Measurements from ENCODE around the gene MRGPRE.
"Not testable (repeated sequence)": the region's sequence is repeated elsewhere in the genome, so short reads cannot be mapped to it uniquely, and the experiment has no call there.

Gene MRGPRE

GRCh38 chr11:3231851-3232744, at the start of gene MRGPRE:
Gene MRGPRE, minus strand, starts transcription at chr11:3232417. Its CDS starts 3,618 bp downstream, at chr11:3228799.
- DNase-seq (ENCODE audit: low read depth), result no peak

- DNase-seq (ENCODE audit: low read depth), result not testable (repeated sequence)
These were observed 48.9 kb upstream of the MRGPRE start for GRCh38 chr11:3281146-3281545.

GRCh38 chr11:3280662-3281061, 48.4 kb upstream of the MRGPRE start:
- not testable (repeated sequence) for DNase-seq (ENCODE audit: low read depth)

DNA sequence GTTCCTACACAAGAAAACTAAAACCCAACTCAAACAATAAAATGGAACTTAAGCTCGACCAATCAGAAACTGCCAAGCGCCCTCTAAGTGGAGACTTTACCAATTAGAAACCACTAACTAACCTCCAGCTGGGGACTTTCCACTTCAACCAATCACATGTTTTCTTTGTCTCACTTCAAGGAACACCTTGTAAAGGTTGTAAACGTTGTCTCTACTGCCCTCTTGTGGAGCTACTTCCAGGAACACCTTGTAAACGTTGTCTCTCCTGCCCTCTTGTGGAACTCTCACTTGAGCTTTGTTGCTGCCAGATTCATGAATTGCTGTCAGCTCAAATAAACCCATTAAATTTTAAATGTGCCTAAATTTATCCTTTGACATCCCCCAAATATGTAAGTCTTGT, 46.7 kb upstream of the MRGPRE start:
- DNase-seq (ENCODE audit: low read depth), result not testable (repeated sequence)

DNA sequence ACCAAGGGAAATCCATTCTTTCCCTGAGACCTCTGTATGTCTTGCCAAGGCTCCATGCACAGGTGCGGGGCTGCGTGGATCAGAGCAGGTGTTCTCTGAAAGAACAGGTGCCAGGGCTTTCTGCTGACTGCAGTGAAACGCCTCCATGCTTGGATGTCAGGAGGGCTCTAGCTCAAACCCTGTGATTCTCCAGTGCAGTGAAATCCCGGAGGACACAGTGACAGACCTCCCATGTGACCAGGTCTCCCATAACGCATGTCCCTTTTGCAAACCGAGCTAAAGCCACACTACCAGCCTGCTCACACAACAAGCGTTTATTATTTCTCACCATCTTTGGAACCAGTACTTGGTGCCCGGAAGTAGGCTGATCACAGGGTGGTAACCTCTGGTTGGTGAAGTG, 41.4 kb upstream of the MRGPRE start:
- DNase-seq (ENCODE audit: low read depth), result not testable (repeated sequence)

DNA sequence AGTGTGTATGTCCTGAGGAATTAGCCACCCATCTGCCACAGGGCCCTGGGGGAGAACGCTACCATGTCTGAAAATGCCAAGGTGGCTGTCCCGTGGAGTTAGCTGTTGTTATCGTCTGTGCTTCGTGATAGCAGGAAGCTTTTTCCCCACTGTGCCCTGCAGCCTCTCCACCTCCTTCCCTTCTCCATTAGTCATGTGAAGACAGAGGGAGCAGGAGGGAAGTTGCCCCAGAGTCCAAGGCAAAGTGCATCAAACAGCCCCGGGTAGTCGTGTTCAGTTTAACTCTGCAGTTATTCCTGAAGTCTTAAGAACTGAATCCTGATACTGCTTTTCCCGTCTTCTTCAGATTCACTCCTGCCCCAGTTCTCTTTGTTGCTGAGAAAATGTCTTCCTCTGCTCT, 30.3 kb upstream of the MRGPRE start:
- not testable (repeated sequence) for DNase-seq (ENCODE audit: low read depth)

DNA sequence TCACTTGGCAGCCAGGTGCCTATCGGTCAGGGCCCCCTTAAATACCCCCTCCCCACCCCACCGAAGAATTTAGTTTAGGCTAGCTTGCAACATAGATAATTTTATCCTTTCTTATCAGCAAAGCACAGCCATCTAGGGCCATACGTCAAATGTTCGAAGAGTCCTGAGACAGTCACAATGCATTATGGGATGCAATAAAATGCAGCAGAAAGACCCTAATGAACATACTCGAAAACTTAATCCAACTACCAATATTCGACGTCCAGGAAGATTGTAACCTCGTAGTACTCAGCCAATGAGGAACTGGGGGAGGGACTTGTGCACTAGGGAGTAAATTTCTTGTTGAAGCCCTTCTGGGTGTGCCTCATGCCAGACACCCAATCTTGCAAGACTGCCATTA, 29.6 kb upstream of the MRGPRE start:
- DNase-seq (ENCODE audit: low read depth), result not testable (repeated sequence)

DNA sequence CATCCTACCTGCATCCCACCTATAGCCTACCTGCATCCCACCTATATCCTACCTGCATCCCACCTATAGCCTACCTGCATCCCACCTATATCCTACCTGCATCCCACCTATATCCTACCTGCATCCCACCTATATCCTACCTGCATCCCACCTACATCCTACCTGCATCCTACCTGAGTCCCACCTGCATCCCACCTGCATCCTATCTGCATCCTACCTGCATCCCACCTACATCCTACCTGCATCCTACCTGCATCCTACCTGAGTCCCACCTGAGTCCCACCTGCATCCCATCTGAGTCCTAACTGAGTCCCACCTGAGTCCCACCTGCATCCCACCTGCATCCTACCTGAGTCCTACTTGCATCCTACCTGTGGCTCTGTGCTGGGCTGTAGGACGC, 25.3 kb upstream of the MRGPRE start:
- not testable (repeated sequence) for DNase-seq (ENCODE audit: low read depth)

DNA sequence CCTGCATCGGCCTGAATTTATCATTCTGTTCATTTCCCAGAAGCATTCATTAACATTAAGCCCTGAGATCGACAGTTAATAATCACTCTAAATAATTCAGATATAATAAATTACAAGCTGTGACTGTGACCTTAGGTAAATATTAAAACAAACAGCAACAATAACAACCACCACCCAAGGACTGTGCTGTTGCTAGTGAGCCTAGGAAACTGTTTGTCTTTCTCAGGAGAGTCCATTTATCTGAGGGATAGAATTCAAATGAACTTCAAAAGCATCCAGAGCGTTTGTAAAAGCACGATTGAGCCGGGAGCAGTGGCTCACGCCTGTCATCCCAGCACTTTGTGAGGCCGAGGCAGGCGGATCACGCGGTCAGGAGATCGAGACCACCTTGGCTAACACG, 23.0 kb upstream of the MRGPRE start:
- DNase-seq (ENCODE audit: low read depth), result not testable (repeated sequence)

- DNase-seq (ENCODE audit: low read depth), result not testable (repeated sequence)
These were observed 22.6 kb upstream of the MRGPRE start for GRCh38 chr11:3254773-3255172.

- DNase-seq (ENCODE audit: low read depth), result no peak
These were observed 12.9 kb upstream of the MRGPRE start for GRCh38 chr11:3245071-3245470.

DNA sequence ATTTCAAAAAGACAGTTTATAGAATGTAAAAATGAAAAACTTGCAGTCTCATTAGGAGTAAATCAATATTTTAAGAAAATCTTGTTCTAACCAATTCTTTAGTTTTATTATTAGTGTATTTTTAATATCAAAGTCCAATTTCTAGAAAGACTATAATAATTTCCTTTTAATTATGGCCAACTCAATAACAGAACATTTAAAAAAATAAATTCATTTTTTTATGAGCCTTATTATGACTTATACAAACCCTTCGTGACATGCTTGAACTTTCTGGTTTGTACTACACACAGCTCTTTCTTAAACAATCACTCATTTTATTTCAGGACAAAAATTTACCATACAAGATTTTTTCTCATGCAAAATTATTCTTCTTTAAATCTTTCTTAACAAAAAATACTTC, 11.7 kb upstream of the MRGPRE start:
- DNase-seq (ENCODE audit: low read depth), result no peak

GRCh38 chr11:3237119-3237518, 4.9 kb upstream of the MRGPRE start:
- no peak for DNase-seq (ENCODE audit: low read depth)

DNA sequence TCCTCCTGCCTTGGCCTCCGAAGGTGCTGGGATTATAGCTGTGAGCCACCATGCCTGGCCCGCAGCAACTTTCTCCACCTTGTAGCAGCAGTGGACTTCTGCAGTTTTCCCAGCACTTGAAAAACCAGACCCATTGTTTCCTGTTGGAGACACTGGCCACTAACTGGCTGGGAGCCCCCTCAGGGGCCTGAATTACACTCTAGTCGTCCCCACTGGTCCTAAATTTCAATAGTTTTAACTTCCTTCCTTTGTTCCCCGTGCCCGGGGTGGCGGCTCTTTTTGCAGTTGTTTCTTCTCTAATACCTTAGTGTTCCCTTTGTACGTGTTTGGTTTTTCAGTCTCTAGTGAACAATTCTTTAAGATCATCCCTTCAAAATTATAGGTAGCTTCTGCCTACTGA, 2.6 kb upstream of the MRGPRE start:
- DNase-seq (ENCODE audit: low read depth), result no peak

DNA sequence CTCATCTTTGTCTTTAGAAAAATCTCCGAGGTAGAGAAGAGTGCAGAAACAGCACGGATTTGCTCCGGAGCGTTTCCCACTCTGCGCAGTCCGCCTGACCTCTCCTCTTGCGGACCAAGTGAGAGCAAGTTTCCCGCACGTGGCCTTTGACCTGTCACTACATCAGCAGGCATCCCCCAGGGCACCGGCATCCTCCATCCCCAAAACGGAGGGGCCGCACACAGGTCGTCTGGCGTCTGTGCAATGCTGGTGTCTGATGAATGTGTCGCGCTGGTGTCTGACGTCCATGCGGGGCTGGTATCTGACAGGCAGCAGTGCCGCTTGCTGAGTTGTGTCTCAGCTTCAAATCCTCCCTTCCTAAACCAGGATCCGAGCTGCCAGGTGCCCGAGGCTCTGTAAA, 739 bp upstream of the MRGPRE start:
- DNase-seq (ENCODE audit: low read depth), result no peak

- DNase-seq (ENCODE audit: low read depth), result no peak
These were observed 717 bp downstream of the MRGPRE start for GRCh38 chr11:3231550-3231850.

DNA sequence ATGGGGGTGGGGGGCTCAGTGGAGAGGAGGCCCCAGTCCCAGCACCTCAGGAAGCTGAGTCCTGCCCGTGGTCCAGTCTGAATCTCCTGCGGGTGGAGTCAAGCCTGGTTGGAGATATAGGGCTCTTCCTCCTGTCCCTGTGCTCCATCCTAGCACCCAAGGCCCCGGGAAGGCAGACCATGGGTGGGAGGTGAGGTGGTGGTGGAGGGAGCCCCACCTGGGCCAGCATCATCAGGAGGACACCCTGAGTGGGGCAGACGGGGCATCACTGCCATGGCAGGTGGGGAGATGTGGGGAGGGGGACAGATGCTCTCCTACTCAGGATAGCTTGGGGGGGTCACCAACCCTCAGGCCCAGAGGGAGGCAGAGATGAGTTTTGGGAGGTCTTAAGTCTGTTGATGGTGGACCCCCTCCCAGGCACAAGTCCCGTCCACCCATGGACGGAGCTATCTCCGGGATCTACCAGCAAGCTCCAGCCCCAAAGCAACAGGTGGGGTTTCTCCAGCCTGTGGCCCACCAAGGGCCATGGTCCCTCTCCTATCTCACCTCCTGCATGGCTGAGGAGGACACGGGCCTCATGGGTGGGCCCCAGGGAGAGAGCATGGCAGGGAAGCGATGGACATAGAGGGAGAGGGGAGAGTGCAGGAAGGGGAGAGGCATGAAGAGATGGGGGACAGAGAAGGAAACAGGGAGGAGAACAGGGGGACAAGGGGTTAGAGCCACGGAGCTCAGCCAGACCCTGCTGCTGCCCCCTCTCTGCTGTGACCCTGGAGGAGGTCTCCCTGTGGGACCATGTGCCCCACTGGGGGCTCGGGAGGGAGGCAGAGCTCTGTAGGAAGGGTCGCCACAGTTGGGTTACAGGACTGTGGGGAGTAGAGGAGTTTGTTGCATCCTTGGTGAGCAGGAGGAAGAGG, 1.3 kb downstream of the MRGPRE start:
- no peak for DNase-seq (ENCODE audit: low read depth)

GRCh38 chr11:3229673-3230630, 2.3 kb downstream of the MRGPRE start:
- no peak for DNase-seq (ENCODE audit: low read depth)

- no peak for DNase-seq (ENCODE audit: low read depth)
These were observed 3.8 kb downstream of the MRGPRE start for GRCh38 chr11:3228445-3228829.

GRCh38 chr11:3227568-3228444, 4.4 kb downstream of the MRGPRE start:
- no peak for DNase-seq (ENCODE audit: low read depth)

All from activated T-cell treated with anti-CD3 and anti-CD28 coated beads for 1 hour (primary cell).